Uterus (tissue), 2 donors: ENCODE measurements around the gene THSD4.

Experiments used
- POLR2A ChIP-seq, 2 donors: fragments of 450-650 bp; IDR thresholded peaks; one replicate each; pipeline ENCODE4 v1.6.1; 2016; ENCODE audit warnings: antibody characterized with exemption in 2 of 2, mild to moderate bottlenecking in 1 of 2, moderate library complexity in 1 of 2
- TF ChIP-seq, protein P1 (sequence below), 4 experiments: fragments of 200-600 bp in 2 of 4; fragments of 450-650 bp in 2 of 4; sonication (generic) in 2 of 4; IDR thresholded peaks; one replicate each; pipeline ENCODE4 v1.5.1; 2016 to 2019; ENCODE audit warnings: antibody characterized with exemption in 4 of 4, mild to moderate bottlenecking in 2 of 4, moderate library complexity in 1 of 4

- TF ChIP-seq POLR2A (IDR thresholded peaks at IDR 0.05) = no peak
- TF ChIP-seq, protein P1, sequence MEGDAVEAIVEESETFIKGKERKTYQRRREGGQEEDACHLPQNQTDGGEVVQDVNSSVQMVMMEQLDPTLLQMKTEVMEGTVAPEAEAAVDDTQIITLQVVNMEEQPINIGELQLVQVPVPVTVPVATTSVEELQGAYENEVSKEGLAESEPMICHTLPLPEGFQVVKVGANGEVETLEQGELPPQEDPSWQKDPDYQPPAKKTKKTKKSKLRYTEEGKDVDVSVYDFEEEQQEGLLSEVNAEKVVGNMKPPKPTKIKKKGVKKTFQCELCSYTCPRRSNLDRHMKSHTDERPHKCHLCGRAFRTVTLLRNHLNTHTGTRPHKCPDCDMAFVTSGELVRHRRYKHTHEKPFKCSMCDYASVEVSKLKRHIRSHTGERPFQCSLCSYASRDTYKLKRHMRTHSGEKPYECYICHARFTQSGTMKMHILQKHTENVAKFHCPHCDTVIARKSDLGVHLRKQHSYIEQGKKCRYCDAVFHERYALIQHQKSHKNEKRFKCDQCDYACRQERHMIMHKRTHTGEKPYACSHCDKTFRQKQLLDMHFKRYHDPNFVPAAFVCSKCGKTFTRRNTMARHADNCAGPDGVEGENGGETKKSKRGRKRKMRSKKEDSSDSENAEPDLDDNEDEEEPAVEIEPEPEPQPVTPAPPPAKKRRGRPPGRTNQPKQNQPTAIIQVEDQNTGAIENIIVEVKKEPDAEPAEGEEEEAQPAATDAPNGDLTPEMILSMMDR (IDR thresholded peaks at IDR 0.05) = no peak
These were observed 264.6 kb downstream of the THSD4 start for GRCh38 chr15:71379893-71380292.
